ENCODE measurements around the gene COA8. TPM values are rescaled to one million over a fixed set of nuclear protein-coding genes. Genes with fewer than 3 reads are reported as not detected.
A peak's percentile ranks its signal among the peaks of the same experiment; 100 is the strongest.

Gene COA8
- total RNA-seq, 1 donor from 2014 or later: 48.3 TPM

GRCh38 chr14:103616635-103617300, 54.0 kb downstream of the COA8 start:
- intact Hi-C loops (cut with micrococcal nuclease): no loop called here
- Histone ChIP-seq H3K27me3 (ENCODE audit: low read depth) (no peaks in the 10 kb centered on the region), H3K36me3 (no peaks in the 10 kb centered on the region), H3K4me3 (no peak overlapping the region), H3K9me3 (replicated peaks) (peaks cover 3% of the 10 kb centered on the region), H3K4me1 (no peaks in the 10 kb centered on the region), H3K27ac (replicated peaks) (no peak overlapping the region)
- TF ChIP-seq CTCF (IDR thresholded peaks at IDR 0.05; ENCODE audit: borderline replicate concordance): no peak
- no peak for DNase-seq

- TF ChIP-seq CTCF (IDR thresholded peaks at IDR 0.05; ENCODE audit: borderline replicate concordance): no peak
Measured at GRCh38 chr14:103619057-103619456, 56.3 kb downstream of the COA8 start.

GRCh38 chr14:103621860-103622259, 59.1 kb downstream of the COA8 start:
- H3K4me1 ChIP-seq: peaks cover 25% of the 10 kb centered on the region
- no peak for TF ChIP-seq CTCF (IDR thresholded peaks at IDR 0.05; ENCODE audit: borderline replicate concordance)
- no peaks in the 10 kb centered on the region for H3K27me3 ChIP-seq (ENCODE audit: low read depth)
- no peak for DNase-seq
- H3K36me3 ChIP-seq: no peaks in the 10 kb centered on the region
- intact Hi-C loops (cut with micrococcal nuclease): no loop called here
- H3K27ac ChIP-seq (replicated peaks): no peak overlapping the region
- H3K9me3 ChIP-seq (replicated peaks): no peaks in the 10 kb centered on the region
- H3K4me3 ChIP-seq: no peak overlapping the region

More at GRCh38 chr14:103619057-103619456, 56.3 kb downstream of the COA8 start:
- Histone ChIP-seq H3K4me3 (no peak overlapping the region), H3K4me1 (peaks cover 6% of the 10 kb centered on the region), H3K27me3 (ENCODE audit: low read depth) (no peaks in the 10 kb centered on the region), H3K27ac (replicated peaks) (no peak overlapping the region), H3K9me3 (replicated peaks) (no peaks in the 10 kb centered on the region), H3K36me3 (no peaks in the 10 kb centered on the region)
- intact Hi-C loops (cut with micrococcal nuclease): no loop called here
- no peak for DNase-seq

GRCh38 chr14:103623308-103623707, 60.5 kb downstream of the COA8 start:
- peaks cover 34% of the 10 kb centered on the region for H3K4me1 ChIP-seq
- H3K36me3 ChIP-seq: no peaks in the 10 kb centered on the region
- TF ChIP-seq CTCF (IDR thresholded peaks at IDR 0.05; ENCODE audit: borderline replicate concordance): no peak
- H3K9me3 ChIP-seq (replicated peaks): no peaks in the 10 kb centered on the region
- no peak overlapping the region for H3K27ac ChIP-seq (replicated peaks)
- no peaks in the 10 kb centered on the region for H3K27me3 ChIP-seq (ENCODE audit: low read depth)
- intact Hi-C loops (cut with micrococcal nuclease): no loop called here
- no peak overlapping the region for H3K4me3 ChIP-seq
- DNase-seq: no peak

GRCh38 chr14:103623883-103624482, 61.2 kb downstream of the COA8 start:
- H3K27ac ChIP-seq (replicated peaks): peak overlapping the region; percentile 76
- no peak for TF ChIP-seq CTCF (IDR thresholded peaks at IDR 0.05; ENCODE audit: borderline replicate concordance)
- H3K27me3 ChIP-seq (ENCODE audit: low read depth): no peaks in the 10 kb centered on the region
- peak overlapping the region; percentile 19 for H3K4me3 ChIP-seq
- DNase-seq: peak; percentile 62
- H3K9me3 ChIP-seq (replicated peaks): no peaks in the 10 kb centered on the region
- H3K4me1 ChIP-seq: peaks cover 41% of the 10 kb centered on the region
- intact Hi-C loops (cut with micrococcal nuclease): no loop called here
- H3K36me3 ChIP-seq: no peaks in the 10 kb centered on the region

Measured in left ventricle myocardium inferior (tissue), 1 donor.